ELF-1 (cell line): ENCODE measurements around the gene RILPL1.

ENCODE experiments used
- DNase-seq: peaks from one replicate; pipeline ENCODE4 v3.0.0-alpha.2; 2016; ENCODE audit warnings: low read depth, low spot score

Gene RILPL1

GRCh38 chr12:123428591-123428990, 104.9 kb downstream of the RILPL1 start:
- no peak for DNase-seq

DNA sequence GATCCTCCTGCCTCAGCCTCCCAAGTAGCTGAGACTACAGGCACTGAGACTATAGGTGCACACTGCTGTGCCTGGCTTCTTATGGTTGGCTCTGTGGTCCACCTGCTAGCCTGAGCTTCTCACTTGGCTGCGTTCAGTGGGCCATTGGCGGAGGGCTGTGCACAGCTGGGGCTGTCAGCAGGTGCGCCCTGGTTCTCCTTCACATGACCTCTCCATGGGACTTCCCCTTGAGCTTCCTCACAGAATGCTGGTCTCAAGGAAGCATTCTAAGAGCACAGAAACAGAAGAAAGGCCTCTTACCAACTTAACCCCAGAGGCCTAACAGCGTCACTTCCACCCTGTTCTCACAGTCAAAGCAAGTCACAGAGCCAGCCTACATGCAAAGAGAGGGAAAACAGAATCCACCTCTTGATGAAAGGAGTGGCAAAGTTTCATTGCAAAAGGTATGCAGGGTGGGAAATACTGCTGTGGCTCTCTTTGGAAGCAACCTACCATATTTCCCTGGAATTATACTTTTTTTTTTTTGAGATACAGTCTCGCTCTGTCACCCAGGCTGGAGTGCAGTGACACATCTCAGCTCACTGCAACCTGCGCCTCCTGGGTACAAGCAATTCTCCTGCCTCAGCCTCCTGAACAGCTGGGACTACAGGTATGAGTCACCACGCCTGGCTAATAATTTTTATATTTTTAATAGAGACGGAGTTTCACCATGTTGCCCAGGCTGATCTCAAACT, 106.3 kb downstream of the RILPL1 start:
- DNase-seq: no peak

DNA sequence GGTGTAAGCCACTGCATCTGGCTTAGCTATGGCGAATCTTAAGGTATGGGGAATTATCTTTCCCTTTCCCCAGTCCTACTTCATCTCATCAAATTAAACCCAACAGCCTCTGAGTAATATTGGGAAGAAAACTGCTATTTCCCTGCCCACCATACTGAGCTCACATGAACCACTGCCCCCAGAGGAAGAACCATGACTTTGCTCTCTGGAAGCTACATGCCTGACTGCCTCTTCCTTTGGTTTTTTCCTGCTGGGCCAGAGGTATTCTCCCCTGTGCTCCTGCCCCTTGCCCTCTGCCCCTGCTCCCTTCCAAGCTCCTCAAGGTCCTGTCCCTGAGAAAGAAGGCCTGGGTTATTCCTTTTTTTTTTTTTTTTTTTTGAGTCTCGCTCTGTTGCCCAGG, 112.2 kb downstream of the RILPL1 start:
- DNase-seq: no peak
